Stimulated activated CD4-positive, alpha-beta T cell treated with anti-CD3 and anti-CD28 coated beads, Interleukin-1b, Interleukin-23, amount 100 ng/mL, for 24 hours (primary cell): ENCODE results near the gene COCH.
"Not testable (repeated sequence)": the region's sequence is repeated elsewhere in the genome, so short reads cannot be mapped to it uniquely, and the experiment has no call there.

Source experiments
- DNase-seq, 4 experiments: peaks; one replicate each; pipeline ENCODE4 v3.0.0-alpha.2; 2020; ENCODE audit warnings: low read depth in 4 of 4, low spot score in 1 of 4

COCH gene

DNA sequence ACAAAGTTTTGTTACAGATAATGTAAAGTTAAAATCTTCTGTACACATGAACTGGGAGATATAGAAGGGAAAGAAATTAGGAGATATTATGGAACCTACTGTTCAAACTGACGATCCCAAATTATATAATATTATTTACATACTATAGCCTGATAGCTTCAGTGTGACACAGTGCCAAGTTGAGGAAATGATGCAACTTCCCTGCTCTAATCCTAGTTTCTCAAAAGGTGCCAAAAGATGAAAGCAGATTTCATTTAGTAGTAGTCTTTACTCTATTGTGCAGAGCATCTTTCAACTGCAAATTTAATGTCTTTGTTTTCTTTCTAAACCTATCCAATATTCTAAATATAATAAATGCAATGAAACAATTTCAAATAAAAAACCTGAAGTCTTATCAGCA, 46.9 kb downstream of the COCH start:
- no peak for DNase-seq

DNA sequence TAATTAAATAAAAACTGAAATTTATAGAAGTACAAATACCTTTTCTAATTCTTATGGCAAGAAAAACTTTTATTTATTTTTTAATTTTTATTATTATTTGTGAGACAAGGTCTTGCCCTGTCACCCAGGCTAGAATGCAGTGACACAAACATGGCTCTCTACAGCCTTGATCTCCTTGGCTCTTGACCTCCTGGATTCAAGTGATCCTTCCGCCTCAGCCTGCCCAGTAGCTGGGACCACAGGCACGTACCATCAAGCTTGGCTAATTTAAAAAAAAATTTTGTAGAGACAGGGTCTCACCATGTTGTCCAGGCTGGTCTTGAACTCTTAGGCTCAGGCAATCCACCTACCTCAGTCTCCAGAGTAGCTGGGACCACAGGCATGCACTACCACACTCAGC, 47.4 kb downstream of the COCH start:
- no peak for DNase-seq

DNA sequence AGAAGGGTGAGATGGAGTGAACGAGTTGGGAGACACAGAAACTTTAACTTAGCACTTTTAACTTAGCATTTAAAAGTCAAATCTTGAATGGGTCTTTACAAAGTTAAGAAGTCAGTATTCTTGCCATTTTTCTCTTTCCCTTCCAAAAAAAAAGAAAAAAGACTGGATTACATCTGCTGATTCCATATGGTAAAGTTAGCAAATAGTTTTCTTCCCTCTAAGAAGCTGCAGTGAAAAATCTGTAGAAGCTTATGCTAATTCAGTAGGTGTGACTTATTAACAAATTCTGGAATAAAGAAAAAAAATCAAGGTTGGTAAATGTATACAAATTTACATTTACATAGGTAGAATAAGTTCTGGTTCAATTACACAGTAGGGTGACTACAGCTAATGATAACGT, 50.9 kb downstream of the COCH start:
- DNase-seq, result no peak

DNA sequence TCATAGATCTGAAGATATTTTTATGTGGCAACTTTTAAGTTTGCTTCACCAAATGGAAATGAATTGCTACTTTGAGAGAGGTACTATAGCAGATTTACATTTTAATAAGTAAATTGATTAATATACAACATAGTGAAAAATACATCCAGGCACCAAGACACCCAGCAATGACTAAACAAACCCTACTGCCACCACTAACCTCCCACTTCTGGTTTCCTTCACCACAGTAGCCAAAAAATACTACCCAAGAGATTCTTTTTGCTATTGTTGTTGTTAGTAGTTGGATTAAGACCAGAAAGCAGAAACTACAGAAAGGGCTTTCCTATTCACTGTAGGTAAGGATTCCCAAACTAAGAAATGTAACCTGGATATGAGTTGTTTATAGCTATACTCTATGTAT, 54.1 kb downstream of the COCH start:
- DNase-seq, result no peak

DNA sequence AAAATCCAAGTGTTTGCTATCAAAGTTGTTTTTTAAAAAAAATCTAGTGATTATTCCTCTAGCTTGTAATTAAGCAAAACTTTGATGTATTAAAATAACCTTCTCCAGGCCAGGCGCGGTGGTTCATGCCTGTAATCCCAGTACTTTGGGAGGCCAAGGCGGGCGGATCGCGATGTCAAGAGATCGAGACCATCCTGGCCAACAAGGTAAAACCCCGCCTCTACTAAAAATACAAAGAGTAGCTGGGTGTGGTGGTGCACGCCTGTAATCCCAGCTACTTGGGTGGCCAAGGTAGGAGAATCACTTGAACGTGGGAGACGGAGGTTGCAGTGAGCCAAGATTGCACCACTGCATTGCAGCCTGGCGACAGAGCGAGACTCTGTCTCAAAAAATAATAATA, 59.6 kb downstream of the COCH start:
- not testable (repeated sequence) for DNase-seq

DNA sequence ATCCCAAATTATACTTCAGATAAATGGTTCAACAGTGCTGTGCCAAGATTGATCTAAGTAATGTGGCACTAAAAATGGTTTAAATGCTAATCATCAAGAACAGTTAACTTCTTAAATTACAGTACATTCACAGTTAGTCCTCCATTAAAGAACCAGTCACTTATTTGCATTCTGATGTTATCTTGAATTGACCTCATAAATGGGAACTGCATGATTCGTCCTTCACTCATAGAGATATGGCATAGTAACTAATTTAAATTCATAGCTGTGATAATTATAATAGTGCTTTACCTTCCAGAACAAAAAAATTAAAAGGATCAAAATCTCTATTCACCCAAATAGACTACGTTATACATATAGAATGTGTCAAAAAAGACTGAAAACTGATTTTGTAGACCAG, 61.1 kb downstream of the COCH start:
- DNase-seq, result no peak

DNA sequence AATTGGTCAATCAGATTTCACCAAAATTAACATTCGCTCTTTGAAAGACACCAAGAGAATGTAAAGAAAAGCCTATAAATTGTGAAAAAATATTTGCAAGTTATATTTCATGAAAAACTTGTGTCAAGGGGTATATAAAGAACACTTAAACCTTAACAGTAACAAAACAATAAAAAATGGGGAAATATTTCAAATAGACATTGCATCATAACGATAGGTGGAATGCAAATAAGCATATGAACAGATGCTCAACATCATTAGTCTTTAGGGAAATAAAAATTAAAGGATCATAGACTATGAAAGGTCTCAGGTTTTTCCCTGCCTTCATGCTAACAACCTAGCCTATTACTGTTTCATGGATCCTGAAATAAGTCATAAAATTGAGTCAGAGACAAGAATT, 64.3 kb downstream of the COCH start:
- no peak for DNase-seq
